Smooth muscle cell (in vitro differentiated cells): ENCODE results near the gene RELA. TPM values are rescaled to one million over a fixed set of nuclear protein-coding genes. Genes with fewer than 3 reads are reported as not detected.

ENCODE experiments used
- DNase-seq: peaks from one replicate; lab custom pipeline; 2025; ENCODE audit not compliant: unreplicated experiment; lab: John Stamatoyannopoulos, UW
- H2AFZ ChIP-seq: fragments of 200-600 bp; sonication (generic); 2 replicates; pipeline ENCODE4 v1.6.0; 2016; ENCODE audit warnings: antibody characterized with exemption, low read depth, mild to moderate bottlenecking
- H3F3A ChIP-seq: fragments of 200-600 bp; sonication (generic); 2 replicates; pipeline ENCODE4 v1.6.0; 2017; ENCODE audit warnings: antibody characterized with exemption, low read depth
- H3K27ac ChIP-seq: fragments of 200-600 bp; sonication (generic); 2 replicates; pipeline ENCODE4 v1.5.1; 2016; ENCODE audit warnings: low read depth, mild to moderate bottlenecking
- H3K27me3 ChIP-seq: fragments of 200-600 bp; sonication (generic); 2 replicates; pipeline ENCODE4 v1.6.1; 2016; ENCODE audit warnings: low read depth, mild to moderate bottlenecking
- H3K36me3 ChIP-seq: fragments of 200-600 bp; sonication (generic); 2 replicates; pipeline ENCODE4 v1.5.1; 2016; ENCODE audit warnings: low read depth
- H3K4me1 ChIP-seq: fragments of 200-600 bp; sonication (generic); 2 replicates; pipeline ENCODE4 v1.5.1; 2016; ENCODE audit warnings: low read depth
- H3K4me2 ChIP-seq: fragments of 200-600 bp; sonication (generic); 2 replicates; pipeline ENCODE4 v1.6.0; 2016; ENCODE audit warnings: mild to moderate bottlenecking
- H3K4me3 ChIP-seq: fragments of 200-600 bp; sonication (generic); 2 replicates; pipeline ENCODE4 v1.5.1; 2016; ENCODE audit warnings: mild to moderate bottlenecking
- H3K79me2 ChIP-seq: fragments of 200-600 bp; sonication (generic); 2 replicates; pipeline ENCODE4 v1.6.0; 2016; ENCODE audit warnings: low read depth, mild to moderate bottlenecking
- H3K9ac ChIP-seq: fragments of 200-600 bp; sonication (generic); 2 replicates; pipeline ENCODE4 v1.6.0; 2016; ENCODE audit warnings: low read depth
- H3K9me3 ChIP-seq: fragments of 200-600 bp; sonication (generic); replicated peaks from 2 replicates; pipeline ENCODE4 v1.5.1; 2016; ENCODE audit warnings: low read depth
- H4K20me1 ChIP-seq: fragments of 200-600 bp; sonication (generic); 2 replicates; pipeline ENCODE4 v1.6.0; 2016; ENCODE audit warnings: low read depth
- CTCF ChIP-seq: fragments of 200-600 bp; sonication (generic); IDR thresholded peaks from 2 replicates; pipeline ENCODE4 v1.5.1; 2017; ENCODE audit warnings: borderline replicate concordance, mild to moderate bottlenecking, antibody characterized with exemption; ENCODE audit not compliant: insufficient read depth, poor library complexity, severe bottlenecking
- WGBS: methylation state at CpG from one replicate; pipeline ENCODE4 v1.1.7; 2016; ENCODE audit warnings: low lambda C conversion rate; 5-methylcytosine and 5-hydroxymethylcytosine counted together
- polyA plus RNA-seq: library from polyadenylated mRNA; unstranded; fragments of >200 nt; fragmentation: Nextera tagmentation; extraction: Ambion mirVana; gene quantifications from 2 replicates; pipeline ENCODE4 v1.2.1, GENCODE V29; 2016
- total RNA-seq: library from RNA; depleted of rRNA; stranded (reverse); fragments of >200 nt; gene quantifications from 2 replicates; pipeline ENCODE4 v1.2.3, GENCODE V29; 2014

Gene RELA
- total and polyA plus RNA-seq, 2 experiments from 2014 or later = 41.7 to 82.8 TPM

- Histone ChIP-seq H3K4me1 (peaks cover 13% of the 10 kb centered on the region), H3F3A (peaks cover 11% of the 10 kb centered on the region), H3K4me2 (no peak overlapping the region), H3K27me3 (no peaks in the 10 kb centered on the region), H3K36me3 (no peaks in the 10 kb centered on the region), H4K20me1 (peaks cover 14% of the 10 kb centered on the region), H3K79me2 (no peaks in the 10 kb centered on the region), H3K4me3 (no peak overlapping the region), H3K9me3 (no peaks in the 10 kb centered on the region), H3K27ac (no peak overlapping the region), H2AFZ (no peak overlapping the region), H3K9ac (no peak overlapping the region)
- WGBS = 97% methylated on average over 11 of the region's 11 CpGs
- TF ChIP-seq CTCF = no peak
- DNase-seq = no peak
Measured at GRCh38 chr11:65634440-65634839, 28.3 kb downstream of the RELA start.

- H3K79me2 ChIP-seq = no peaks in the 10 kb centered on the region
- 97% methylated on average over 14 of the region's 14 CpGs for WGBS
- no peaks in the 10 kb centered on the region for H3K9me3 ChIP-seq
- H3K27me3 ChIP-seq = no peaks in the 10 kb centered on the region
- TF ChIP-seq CTCF = no peak
- no peak for DNase-seq
- H3K4me1 ChIP-seq = peaks cover 13% of the 10 kb centered on the region
- H3F3A ChIP-seq = peaks cover 11% of the 10 kb centered on the region
- H2AFZ ChIP-seq = no peak overlapping the region
- H3K4me3 ChIP-seq = no peak overlapping the region
- no peaks in the 10 kb centered on the region for H3K36me3 ChIP-seq
- no peak overlapping the region for H3K27ac ChIP-seq
- H3K4me2 ChIP-seq = no peak overlapping the region
- no peak overlapping the region for H3K9ac ChIP-seq
- peaks cover 14% of the 10 kb centered on the region for H4K20me1 ChIP-seq
Measured at GRCh38 chr11:65634109-65634436, 28.6 kb downstream of the RELA start.

- no peak for DNase-seq
- TF ChIP-seq CTCF = no peak
- Histone ChIP-seq H3F3A (peaks cover 11% of the 10 kb centered on the region), H3K9ac (no peak overlapping the region), H3K4me3 (no peak overlapping the region), H3K79me2 (no peaks in the 10 kb centered on the region), H3K4me1 (peaks cover 9% of the 10 kb centered on the region), H3K4me2 (no peak overlapping the region), H3K9me3 (no peaks in the 10 kb centered on the region), H4K20me1 (peaks cover 9% of the 10 kb centered on the region), H3K36me3 (no peaks in the 10 kb centered on the region), H2AFZ (no peak overlapping the region), H3K27me3 (no peaks in the 10 kb centered on the region), H3K27ac (no peak overlapping the region)
- WGBS = 96% methylated on average over 20 of the region's 20 CpGs
Measured at GRCh38 chr11:65633390-65634108, 29.2 kb downstream of the RELA start.

GRCh38 chr11:65630215-65630614 lies 32.5 kb downstream of the RELA start:
- Histone ChIP-seq H3K27ac (no peak overlapping the region), H3K4me1 (no peaks in the 10 kb centered on the region), H3K4me2 (no peak overlapping the region), H2AFZ (no peak overlapping the region), H3K36me3 (no peaks in the 10 kb centered on the region), H3K9me3 (no peaks in the 10 kb centered on the region), H3K27me3 (no peaks in the 10 kb centered on the region), H3K9ac (no peak overlapping the region), H3K4me3 (no peak overlapping the region), H3F3A (no peaks in the 10 kb centered on the region), H4K20me1 (no peaks in the 10 kb centered on the region), H3K79me2 (no peaks in the 10 kb centered on the region)
- TF ChIP-seq CTCF = no peak
- no peak for DNase-seq
- 98% methylated on average over 11 of the region's 11 CpGs for WGBS
